Lower leg skin (tissue), 3 donors: ENCODE data around the gene PFDN1.

Experiments
- POLR2A ChIP-seq, 2 donors: fragments of 450-650 bp; IDR thresholded peaks; one replicate each; pipeline ENCODE4 v1.6.1; 2016 to 2017; ENCODE audit warnings: antibody characterized with exemption in 2 of 2, mild to moderate bottlenecking in 1 of 2, moderate library complexity in 1 of 2
- TF ChIP-seq, protein P1 (sequence below), 3 donors: fragments of 450-650 bp; IDR thresholded peaks; one replicate each; pipeline ENCODE4 v1.5.1; 2016; ENCODE audit warnings: antibody characterized with exemption in 3 of 3, mild to moderate bottlenecking in 3 of 3, moderate library complexity in 2 of 3

DNA sequence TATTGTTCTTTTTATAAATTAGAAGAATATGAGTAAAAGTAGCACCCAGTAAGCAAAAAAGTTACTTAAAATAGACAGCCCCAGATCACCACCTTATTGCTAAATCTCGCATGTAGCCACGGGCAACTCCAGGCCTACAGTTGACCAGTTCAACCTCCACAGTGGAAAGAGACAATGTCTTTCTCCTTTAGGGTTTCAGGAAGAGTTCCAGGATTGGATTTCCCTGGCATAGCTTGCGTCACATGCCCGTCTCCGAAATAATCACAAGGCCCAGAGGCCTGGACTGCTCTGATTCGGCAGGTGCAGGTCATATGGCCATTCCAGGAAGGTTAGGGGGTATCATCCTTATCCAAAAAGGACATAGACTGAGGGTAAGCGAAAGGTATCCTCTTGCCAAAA, 9.9 kb upstream of the PFDN1 start:
- TF ChIP-seq, protein P1, sequence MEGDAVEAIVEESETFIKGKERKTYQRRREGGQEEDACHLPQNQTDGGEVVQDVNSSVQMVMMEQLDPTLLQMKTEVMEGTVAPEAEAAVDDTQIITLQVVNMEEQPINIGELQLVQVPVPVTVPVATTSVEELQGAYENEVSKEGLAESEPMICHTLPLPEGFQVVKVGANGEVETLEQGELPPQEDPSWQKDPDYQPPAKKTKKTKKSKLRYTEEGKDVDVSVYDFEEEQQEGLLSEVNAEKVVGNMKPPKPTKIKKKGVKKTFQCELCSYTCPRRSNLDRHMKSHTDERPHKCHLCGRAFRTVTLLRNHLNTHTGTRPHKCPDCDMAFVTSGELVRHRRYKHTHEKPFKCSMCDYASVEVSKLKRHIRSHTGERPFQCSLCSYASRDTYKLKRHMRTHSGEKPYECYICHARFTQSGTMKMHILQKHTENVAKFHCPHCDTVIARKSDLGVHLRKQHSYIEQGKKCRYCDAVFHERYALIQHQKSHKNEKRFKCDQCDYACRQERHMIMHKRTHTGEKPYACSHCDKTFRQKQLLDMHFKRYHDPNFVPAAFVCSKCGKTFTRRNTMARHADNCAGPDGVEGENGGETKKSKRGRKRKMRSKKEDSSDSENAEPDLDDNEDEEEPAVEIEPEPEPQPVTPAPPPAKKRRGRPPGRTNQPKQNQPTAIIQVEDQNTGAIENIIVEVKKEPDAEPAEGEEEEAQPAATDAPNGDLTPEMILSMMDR (IDR thresholded peaks at IDR 0.05), result no peak
- no peak for TF ChIP-seq POLR2A (IDR thresholded peaks at IDR 0.05)
